ENCODE measurements around the gene RAPGEF1.

RAPGEF1 gene

GRCh38 chr9:131620764-131621520 lies 118.9 kb downstream of the RAPGEF1 start:
- Histone ChIP-seq H3K27ac (ENCODE audit: low read length) (no peak overlapping the region), H3K4me1 (ENCODE audit: insufficient read depth, low read length) (no peaks in the 10 kb centered on the region), H3K4me3 (ENCODE audit: low read length) (no peak overlapping the region), H3K9ac (ENCODE audit: low read depth, low read length) (no peak overlapping the region), H3K9me3 (ENCODE audit: insufficient read depth, low read depth, low read length) (no peaks in the 10 kb centered on the region), H3K27me3 (ENCODE audit: insufficient read depth, low read length) (no peaks in the 10 kb centered on the region), H3K36me3 (ENCODE audit: insufficient read depth, low read depth, low read length) (peaks cover 65% of the 10 kb centered on the region)

DNA sequence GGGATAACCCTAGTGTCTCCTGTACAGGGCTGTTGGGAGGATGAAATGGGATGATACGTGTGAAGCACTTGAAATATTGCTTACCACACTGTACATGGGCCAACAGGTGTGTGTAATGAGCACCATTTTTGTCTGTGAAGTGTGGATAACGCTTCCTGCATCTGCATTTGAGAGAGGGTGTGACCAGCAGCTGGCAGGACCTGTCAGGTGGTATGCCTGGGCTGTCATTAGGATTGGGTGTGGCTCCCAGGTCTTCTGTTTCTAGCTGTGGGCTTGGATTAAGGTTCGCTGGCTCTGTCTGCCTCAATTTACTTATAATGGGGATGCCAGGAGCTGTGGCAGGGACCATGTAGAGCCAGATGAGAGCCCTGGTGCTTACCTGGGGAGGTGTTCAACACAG lies 120.2 kb downstream of the RAPGEF1 start:
- H3K27ac ChIP-seq (ENCODE audit: low read length): no peak overlapping the region
- H3K9me3 ChIP-seq (ENCODE audit: insufficient read depth, low read depth, low read length): no peaks in the 10 kb centered on the region
- H3K4me1 ChIP-seq (ENCODE audit: insufficient read depth, low read length): no peaks in the 10 kb centered on the region
- no peak overlapping the region for H3K4me3 ChIP-seq (ENCODE audit: low read length)
- no peaks in the 10 kb centered on the region for H3K27me3 ChIP-seq (ENCODE audit: insufficient read depth, low read length)
- peaks cover 52% of the 10 kb centered on the region for H3K36me3 ChIP-seq (ENCODE audit: insufficient read depth, low read depth, low read length)
- no peak overlapping the region for H3K9ac ChIP-seq (ENCODE audit: low read depth, low read length)

DNA sequence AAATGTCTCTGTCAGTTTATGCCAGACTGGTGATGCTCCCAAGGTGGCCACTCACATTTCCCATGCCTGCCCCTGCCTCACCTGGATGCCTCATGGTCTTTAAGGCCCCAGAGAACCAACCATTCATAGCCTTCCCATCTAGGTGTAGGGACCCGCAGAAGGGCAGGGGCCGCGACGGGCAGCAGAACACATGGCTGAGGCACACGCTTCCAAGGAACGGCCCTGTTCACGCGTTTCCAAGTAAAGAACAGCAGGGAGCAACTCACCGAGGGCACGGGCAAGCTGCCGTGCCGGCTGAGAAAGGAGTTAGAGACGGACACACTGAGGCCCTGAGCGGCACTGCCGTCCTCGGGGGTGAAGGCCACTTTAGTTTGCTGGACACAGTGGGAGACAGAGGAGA lies 121.1 kb downstream of the RAPGEF1 start:
- Histone ChIP-seq H3K27ac (ENCODE audit: low read length) (no peak overlapping the region), H3K9ac (ENCODE audit: low read depth, low read length) (no peak overlapping the region), H3K9me3 (ENCODE audit: insufficient read depth, low read depth, low read length) (no peaks in the 10 kb centered on the region), H3K4me1 (ENCODE audit: insufficient read depth, low read length) (no peaks in the 10 kb centered on the region), H3K36me3 (ENCODE audit: insufficient read depth, low read depth, low read length) (peaks cover 43% of the 10 kb centered on the region), H3K4me3 (ENCODE audit: low read length) (no peak overlapping the region), H3K27me3 (ENCODE audit: insufficient read depth, low read length) (no peaks in the 10 kb centered on the region)

DNA sequence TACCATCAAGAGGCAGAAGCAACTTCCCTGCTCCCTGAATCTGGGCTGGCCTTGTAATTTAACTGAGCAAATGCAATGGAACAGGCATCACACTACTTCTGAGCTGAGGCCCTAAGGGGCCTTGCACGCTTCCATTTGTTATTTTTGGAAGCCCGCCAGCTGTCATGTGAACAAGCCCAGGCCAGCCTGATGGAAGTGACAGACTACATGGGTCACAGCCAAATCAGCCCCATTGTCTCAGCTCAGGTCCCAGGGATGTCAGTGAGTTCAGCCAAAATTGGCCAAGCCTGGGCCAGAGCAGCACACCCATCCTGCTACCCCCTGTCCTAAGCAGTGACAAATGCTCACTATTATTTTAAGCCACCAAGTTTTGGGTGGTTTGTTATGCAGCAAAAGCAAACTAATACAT lies 121.8 kb downstream of the RAPGEF1 start:
- H3K9me3 ChIP-seq (ENCODE audit: insufficient read depth, low read depth, low read length): no peaks in the 10 kb centered on the region
- H3K27ac ChIP-seq (ENCODE audit: low read length): no peak overlapping the region
- no peaks in the 10 kb centered on the region for H3K4me1 ChIP-seq (ENCODE audit: insufficient read depth, low read length)
- H3K4me3 ChIP-seq (ENCODE audit: low read length): no peak overlapping the region
- no peak overlapping the region for H3K9ac ChIP-seq (ENCODE audit: low read depth, low read length)
- H3K36me3 ChIP-seq (ENCODE audit: insufficient read depth, low read depth, low read length): peaks cover 39% of the 10 kb centered on the region
- no peaks in the 10 kb centered on the region for H3K27me3 ChIP-seq (ENCODE audit: insufficient read depth, low read length)

DNA sequence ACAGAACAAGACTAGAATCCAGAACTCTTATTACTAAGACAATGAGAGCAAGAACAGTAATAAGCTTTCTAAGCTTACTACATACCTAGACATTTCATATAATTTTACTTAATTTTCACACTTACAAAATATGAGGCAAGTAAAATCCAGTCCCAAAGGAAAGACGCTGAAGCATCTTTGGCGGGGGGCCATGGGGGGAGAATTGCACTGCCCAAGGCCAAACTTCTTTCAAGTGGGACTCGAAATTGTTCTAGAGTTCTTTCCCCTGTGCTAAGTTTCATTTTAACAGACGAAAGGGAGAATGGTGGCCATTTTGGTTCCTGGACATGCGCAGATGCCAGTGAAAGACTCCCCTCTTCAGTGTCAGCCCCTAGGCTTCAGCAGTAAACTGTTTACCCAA lies 122.3 kb downstream of the RAPGEF1 start:
- Histone ChIP-seq H3K27me3 (ENCODE audit: insufficient read depth, low read length) (no peaks in the 10 kb centered on the region), H3K9me3 (ENCODE audit: insufficient read depth, low read depth, low read length) (no peaks in the 10 kb centered on the region), H3K36me3 (ENCODE audit: insufficient read depth, low read depth, low read length) (peaks cover 39% of the 10 kb centered on the region), H3K27ac (ENCODE audit: low read length) (no peak overlapping the region), H3K9ac (ENCODE audit: low read depth, low read length) (no peak overlapping the region), H3K4me1 (ENCODE audit: insufficient read depth, low read length) (no peaks in the 10 kb centered on the region), H3K4me3 (ENCODE audit: low read length) (no peak overlapping the region)

GRCh38 chr9:131616983-131617604 lies 122.8 kb downstream of the RAPGEF1 start:
- no peaks in the 10 kb centered on the region for H3K27me3 ChIP-seq (ENCODE audit: insufficient read depth, low read length)
- H3K27ac ChIP-seq (ENCODE audit: low read length): no peak overlapping the region
- H3K9ac ChIP-seq (ENCODE audit: low read depth, low read length): no peak overlapping the region
- no peaks in the 10 kb centered on the region for H3K9me3 ChIP-seq (ENCODE audit: insufficient read depth, low read depth, low read length)
- no peak overlapping the region for H3K4me3 ChIP-seq (ENCODE audit: low read length)
- H3K36me3 ChIP-seq (ENCODE audit: insufficient read depth, low read depth, low read length): peaks cover 39% of the 10 kb centered on the region
- no peaks in the 10 kb centered on the region for H3K4me1 ChIP-seq (ENCODE audit: insufficient read depth, low read length)

GRCh38 chr9:131614340-131614915 lies 125.4 kb downstream of the RAPGEF1 start:
- Histone ChIP-seq H3K36me3 (ENCODE audit: insufficient read depth, low read depth, low read length) (peaks cover 25% of the 10 kb centered on the region; the same call in 1 of the 2 replicates), H3K27me3 (ENCODE audit: insufficient read depth, low read length) (no peaks in the 10 kb centered on the region), H3K4me3 (ENCODE audit: low read length) (no peak overlapping the region), H3K27ac (ENCODE audit: low read length) (no peak overlapping the region), H3K9me3 (ENCODE audit: insufficient read depth, low read depth, low read length) (no peaks in the 10 kb centered on the region), H3K4me1 (ENCODE audit: insufficient read depth, low read length) (peaks cover 9% of the 10 kb centered on the region), H3K9ac (ENCODE audit: low read depth, low read length) (no peak overlapping the region)

DNA sequence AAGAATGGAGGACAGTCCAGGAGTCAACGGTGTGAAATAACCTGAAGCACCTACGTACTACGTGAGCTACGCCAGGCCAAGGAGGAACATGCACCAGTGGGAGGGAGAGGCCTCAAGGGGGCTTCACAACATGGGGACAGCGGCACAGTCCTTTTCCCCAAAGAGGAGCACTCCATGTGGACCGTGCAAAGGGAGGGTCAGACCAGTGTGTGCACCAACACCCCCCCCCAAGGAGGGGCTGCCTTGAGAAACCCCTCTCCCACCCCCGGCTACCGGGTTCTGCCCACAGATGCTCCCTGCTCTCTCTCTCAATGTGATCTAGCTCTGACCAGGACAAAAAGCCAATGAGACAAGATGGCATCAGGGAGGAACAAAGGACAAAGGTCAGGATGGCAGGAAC lies 126.0 kb downstream of the RAPGEF1 start:
- H3K27me3 ChIP-seq (ENCODE audit: insufficient read depth, low read length): no peaks in the 10 kb centered on the region
- no peaks in the 10 kb centered on the region for H3K9me3 ChIP-seq (ENCODE audit: insufficient read depth, low read depth, low read length)
- no peak overlapping the region for H3K4me3 ChIP-seq (ENCODE audit: low read length)
- peaks cover 14% of the 10 kb centered on the region for H3K4me1 ChIP-seq (ENCODE audit: insufficient read depth, low read length)
- H3K27ac ChIP-seq (ENCODE audit: low read length): no peak overlapping the region
- H3K9ac ChIP-seq (ENCODE audit: low read depth, low read length): no peak overlapping the region
- H3K36me3 ChIP-seq (ENCODE audit: insufficient read depth, low read depth, low read length): peaks cover 20% of the 10 kb centered on the region; the same call in 1 of the 2 replicates

- Histone ChIP-seq H3K4me1 (ENCODE audit: insufficient read depth, low read length) (peaks cover 25% of the 10 kb centered on the region), H3K4me3 (ENCODE audit: low read length) (no peak overlapping the region), H3K9me3 (ENCODE audit: insufficient read depth, low read depth, low read length) (no peaks in the 10 kb centered on the region), H3K27me3 (ENCODE audit: insufficient read depth, low read length) (no peaks in the 10 kb centered on the region), H3K9ac (ENCODE audit: low read depth, low read length) (no peak overlapping the region), H3K36me3 (ENCODE audit: insufficient read depth, low read depth, low read length) (peaks cover 11% of the 10 kb centered on the region; the same call in 1 of the 2 replicates), H3K27ac (ENCODE audit: low read length) (no peak overlapping the region)
These were observed 127.0 kb downstream of the RAPGEF1 start for GRCh38 chr9:131612851-131613250.

DNA sequence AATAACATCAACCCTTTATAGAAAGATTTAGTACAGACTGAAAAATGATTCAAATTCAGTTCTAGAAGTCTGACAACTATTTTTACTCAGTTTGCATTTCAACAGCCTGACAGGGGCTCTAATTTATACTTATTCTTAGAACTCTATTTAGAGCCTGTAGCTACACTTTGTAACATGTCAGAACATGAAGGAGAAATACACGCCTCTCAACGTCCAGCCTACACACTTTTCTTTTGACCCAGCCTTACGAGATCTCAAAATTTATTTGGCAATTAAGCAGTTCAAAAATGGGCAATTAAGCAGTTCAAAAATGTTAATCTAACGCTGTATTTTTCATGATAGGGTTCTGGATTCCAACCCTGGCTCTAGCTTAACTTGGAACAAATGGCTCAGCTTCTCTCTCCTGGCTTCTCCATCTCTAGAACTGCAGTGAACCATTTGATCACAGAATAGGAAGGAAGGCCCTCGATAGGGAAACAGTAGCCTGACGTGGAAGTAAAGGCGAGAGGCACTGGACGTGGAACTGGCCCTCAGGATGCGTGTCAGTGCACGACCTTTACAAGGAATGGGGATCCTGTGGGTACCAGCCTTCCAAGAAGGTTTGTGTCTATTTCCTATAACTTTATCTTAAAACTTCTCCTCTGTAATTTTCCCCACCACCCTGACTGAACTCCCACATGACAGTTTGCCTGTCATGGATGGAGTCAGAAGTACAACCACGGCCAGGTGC lies 128.1 kb downstream of the RAPGEF1 start:
- H3K27ac ChIP-seq (ENCODE audit: low read length): no peak overlapping the region
- H3K4me1 ChIP-seq (ENCODE audit: insufficient read depth, low read length): peaks cover 26% of the 10 kb centered on the region
- H3K4me3 ChIP-seq (ENCODE audit: low read length): no peak overlapping the region

DNA sequence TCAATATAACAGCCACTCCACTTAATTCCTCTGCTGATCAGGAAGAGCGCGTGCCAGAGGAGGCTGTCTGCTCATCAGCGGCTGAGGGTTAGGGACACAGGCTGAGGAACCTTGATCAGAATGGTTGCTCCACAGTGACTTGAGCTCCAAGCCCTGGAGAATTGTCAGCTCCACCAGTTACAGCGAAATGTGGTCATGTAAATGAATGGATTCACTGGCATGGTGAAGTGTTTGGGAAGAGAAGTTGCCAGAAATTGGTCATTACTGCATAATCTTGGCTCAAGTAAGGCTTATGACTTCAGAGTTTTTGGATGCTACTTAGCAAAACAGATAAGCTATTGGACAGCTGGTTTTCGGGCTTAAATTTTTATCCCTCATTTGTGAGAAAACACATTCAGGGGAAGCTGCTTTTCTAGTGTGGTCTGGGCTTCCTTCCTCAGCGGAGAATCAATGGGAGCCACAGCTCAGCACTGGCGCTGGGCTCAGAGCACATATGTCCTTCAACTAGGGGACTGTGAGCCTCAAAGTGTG lies 129.6 kb downstream of the RAPGEF1 start:
- Histone ChIP-seq H3K27ac (ENCODE audit: low read length) (no peak overlapping the region), H3K9me3 (ENCODE audit: insufficient read depth, low read depth, low read length) (no peaks in the 10 kb centered on the region), H3K4me3 (ENCODE audit: low read length) (no peak overlapping the region), H3K9ac (ENCODE audit: low read depth, low read length) (no peak overlapping the region), H3K27me3 (ENCODE audit: insufficient read depth, low read length) (no peaks in the 10 kb centered on the region), H3K4me1 (ENCODE audit: insufficient read depth, low read length) (peaks cover 26% of the 10 kb centered on the region), H3K36me3 (ENCODE audit: insufficient read depth, low read depth, low read length) (peaks cover 11% of the 10 kb centered on the region; the same call in 1 of the 2 replicates)

More for the DNA sequence above, 128.1 kb downstream of the RAPGEF1 start:
- H3K36me3 ChIP-seq (ENCODE audit: insufficient read depth, low read depth, low read length): peaks cover 11% of the 10 kb centered on the region; the same call in 1 of the 2 replicates
- no peak overlapping the region for H3K9ac ChIP-seq (ENCODE audit: low read depth, low read length)
- no peaks in the 10 kb centered on the region for H3K9me3 ChIP-seq (ENCODE audit: insufficient read depth, low read depth, low read length)
- H3K27me3 ChIP-seq (ENCODE audit: insufficient read depth, low read length): no peaks in the 10 kb centered on the region
